SK-N-SH (cell line): ENCODE measurements around the gene MYRF.

ENCODE experiments used
- MEF2A ChIP-seq: IDR thresholded peaks from 2 replicates; pipeline ENCODE4 v1.4.0; 2012; ENCODE audit warnings: low read depth, borderline replicate concordance
- TF ChIP-seq, protein P1 (sequence below): IDR thresholded peaks from 2 replicates; pipeline ENCODE4 v1.4.0; 2012; ENCODE audit warnings: low read depth

DNA sequence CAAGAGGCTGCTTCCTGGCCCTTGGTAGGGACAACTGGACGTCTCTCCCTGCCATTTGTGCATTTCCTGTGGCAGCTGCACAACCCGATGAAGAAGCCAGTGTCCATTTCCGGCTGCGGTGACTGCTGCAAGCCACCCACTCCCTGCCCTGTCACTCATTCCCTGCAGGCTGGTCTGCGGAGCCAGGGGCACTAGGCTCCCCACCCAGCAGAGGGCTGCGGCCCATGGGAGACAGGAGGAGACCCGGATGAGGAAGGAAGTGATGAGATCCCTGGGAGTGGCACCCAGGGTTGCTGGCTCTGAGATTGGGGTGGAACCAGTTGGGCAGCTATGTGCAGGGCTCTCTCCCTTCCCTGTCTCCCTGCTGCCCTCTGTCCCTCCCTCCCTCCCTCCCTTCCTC is 10.0 kb upstream of the MYRF start:
- TF ChIP-seq, protein P1, sequence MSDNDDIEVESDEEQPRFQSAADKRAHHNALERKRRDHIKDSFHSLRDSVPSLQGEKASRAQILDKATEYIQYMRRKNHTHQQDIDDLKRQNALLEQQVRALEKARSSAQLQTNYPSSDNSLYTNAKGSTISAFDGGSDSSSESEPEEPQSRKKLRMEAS = no peak
- TF ChIP-seq MEF2A = no peak
